K562 (cell line): ENCODE measurements around the gene TMEM267. TPM values are rescaled to one million over a fixed set of nuclear protein-coding genes. Genes with fewer than 3 reads are reported as not detected.

Source experiments
- ATAC-seq: fragments of 200-7000 bp; cut with Tn5 transposase; 3 replicates; pipeline ENCODE4 v1.9.1; 2020; ENCODE audit warnings: moderate library complexity
- BruUV-seq: library from RNA; stranded (reverse); fragments of 400-500 nt; replicated peaks from 2 replicates; lab custom pipeline; 2021; lab: Mats Ljungman, UMichigan
- CTCF ChIA-PET: fragments of 300-600 bp; formaldehyde crosslinking; extraction: SDS; loops from one replicate; lab custom pipeline; 2021; ENCODE audit warnings: low intra/inter-chr PET ratio; lab: Yijun Ruan, JAX
- POLR2A ChIA-PET: fragments of 300-600, 350-650 bp; sonication (Branson Sonifier 250); formaldehyde crosslinking; extraction: SDS; loops from one replicate; lab custom pipeline; 2021; ENCODE audit warnings: antibody characterized with exemption, inconsistent platforms; lab: Yijun Ruan, JAX
- DNase-seq, 4 experiments: peaks; one replicate each; pipeline versions ENCODE4 v3.0.0 to v3.0.0-alpha.2; 2011 to 2018; ENCODE audit warnings: low spot score in 3 of 4, mixed read lengths in 3 of 4; ENCODE audit errors: extremely low read depth in 1 of 4
- FAIRE-seq: peaks from 2 replicates; lab custom pipeline; 2011; peaks lifted over from hg19 to GRCh38; lab: Jason Lieb, UNC
- H2AFZ ChIP-seq: 2 replicates; pipeline ENCODE4 v1.6.0; 2011; ENCODE audit warnings: low read depth, low read length, control low read depth, inconsistent platforms
- H3K27ac ChIP-seq: fragments of 200-600 bp; 3 replicates; pipeline ENCODE4 v1.8.0; 2011; ENCODE audit warnings: low read depth, mild to moderate bottlenecking, control low read depth, inconsistent platforms, low read length, moderate library complexity, mixed read lengths; ENCODE audit errors: extremely low read depth
- H3K27me3 ChIP-seq, 2 experiments: fragments of 300-600 bp in 1 of 2; 2 replicates in 1 of 2; 3 replicates in 1 of 2; pipeline versions ENCODE4 v1.6.0 to v1.8.0; 2011; ENCODE audit warnings: inconsistent platforms in 2 of 2, low read length in 2 of 2, mild to moderate bottlenecking in 1 of 2, mixed read lengths in 1 of 2, moderate library complexity in 1 of 2; ENCODE audit not compliant: control insufficient read depth in 2 of 2, insufficient read depth in 2 of 2
- H3K36me3 ChIP-seq: fragments of 300-600 bp; 3 replicates; pipeline ENCODE4 v1.8.0; 2011; ENCODE audit warnings: mild to moderate bottlenecking, low read length, inconsistent platforms; ENCODE audit not compliant: control insufficient read depth, insufficient read depth
- H3K4me1 ChIP-seq, 2 experiments: fragments of 200-600 bp in 1 of 2; replicated peaks in 1 of 2; 2 replicates in 1 of 2; 3 replicates in 1 of 2; pipeline versions ENCODE4 v1.5.1 to v1.8.0; 2011; ENCODE audit warnings: inconsistent platforms in 2 of 2, low read length in 2 of 2, mild to moderate bottlenecking in 1 of 2, mixed read lengths in 1 of 2, moderate library complexity in 1 of 2; ENCODE audit not compliant: control insufficient read depth in 2 of 2, insufficient read depth in 2 of 2
- H3K4me2 ChIP-seq: 2 replicates; pipeline ENCODE4 v1.6.1; 2011; ENCODE audit warnings: low read length, control low read depth, inconsistent platforms, mixed read lengths; ENCODE audit not compliant: insufficient read depth
- H3K4me3 ChIP-seq: fragments of 200-600 bp; sonication (generic), shearing (Covaris generic); 2 replicates; pipeline ENCODE4 v1.5.1; 2016; ENCODE audit warnings: control low read depth, inconsistent platforms
- H3K79me2 ChIP-seq: fragments of 200-600 bp; 3 replicates; pipeline ENCODE4 v1.8.0; 2011; ENCODE audit warnings: low read length, inconsistent platforms; ENCODE audit not compliant: control insufficient read depth, insufficient read depth
- H3K9ac ChIP-seq, 2 experiments: 2 replicates each; pipeline versions ENCODE4 v1.6.0 to v1.6.1; 2011; ENCODE audit warnings: low read depth in 2 of 2, low read length in 2 of 2, control low read depth in 1 of 2, inconsistent platforms in 1 of 2, mild to moderate bottlenecking in 1 of 2, mixed read lengths in 1 of 2; ENCODE audit not compliant: insufficient read depth in 1 of 2
- H3K9me1 ChIP-seq: one replicate; pipeline ENCODE4 v1.6.0; 2011; ENCODE audit warnings: inconsistent platforms, mild to moderate bottlenecking, low read length, moderate library complexity; ENCODE audit not compliant: control insufficient read depth, insufficient read depth
- H3K9me3 ChIP-seq: replicated peaks from 2 replicates; pipeline ENCODE4 v1.5.1; 2011; ENCODE audit warnings: low read depth, low read length, inconsistent platforms; ENCODE audit not compliant: control insufficient read depth, insufficient read depth
- H4K20me1 ChIP-seq: replicated peaks from 2 replicates; pipeline ENCODE4 v1.6.1; 2011; ENCODE audit warnings: low read length, inconsistent platforms, mixed read lengths; ENCODE audit not compliant: control insufficient read depth, insufficient read depth
- ATF1 ChIP-seq, 2 experiments: fragments of 450-650 bp in 1 of 2; IDR thresholded peaks; 2 replicates each; pipeline ENCODE4 v1.6.1; 2016; ENCODE audit warnings: missing compliant biosample characterization in 1 of 2, missing genetic modification characterization in 1 of 2
- ELK3 ChIP-seq: fragments of 450-650 bp; formaldehyde crosslinking; IDR thresholded peaks from 2 replicates; pipeline ENCODE4 v1.4.0; 2020; ENCODE audit warnings: mild to moderate bottlenecking
- ETV5 ChIP-seq: sonication (generic); formaldehyde crosslinking; IDR thresholded peaks from 2 replicates; pipeline ENCODE4 v1.4.0; 2020; ENCODE audit warnings: low read depth, mild to moderate bottlenecking, missing genetic modification reagents
- EWSR1 ChIP-seq: fragments of 450-650 bp; IDR thresholded peaks from 2 replicates; pipeline ENCODE4 v1.6.1; 2018; ENCODE audit warnings: borderline replicate concordance, mild to moderate bottlenecking, low read depth, moderate library complexity; ENCODE audit not compliant: partially characterized antibody
- PTRF ChIP-seq: fragments of 450-650 bp; IDR thresholded peaks from 2 replicates; pipeline ENCODE4 v1.6.1; 2016; ENCODE audit warnings: mild to moderate bottlenecking, missing genetic modification characterization, missing compliant biosample characterization
- SIX5 ChIP-seq, 2 experiments: IDR thresholded peaks; 2 replicates each; pipeline ENCODE4 v1.6.1; 2011; ENCODE audit warnings: low read length in 2 of 2, borderline replicate concordance in 1 of 2, low read depth in 1 of 2, mild to moderate bottlenecking in 1 of 2, moderate library complexity in 1 of 2; ENCODE audit not compliant: insufficient read depth in 1 of 2
- TRIM24 ChIP-seq, 2 experiments: fragments of 450-650 bp; IDR thresholded peaks; 2 replicates each; pipeline ENCODE4 v1.6.1; 2016
- ZKSCAN3 ChIP-seq: fragments of 250-450 bp; sonication (Bioruptor Pico); IDR thresholded peaks from 2 replicates; pipeline ENCODE4 v1.4.0; 2020
- ZNF280A ChIP-seq: fragments of 450-650 bp; IDR thresholded peaks from 2 replicates; pipeline ENCODE4 v1.6.1; 2018; ENCODE audit warnings: mild to moderate bottlenecking, low read depth; ENCODE audit not compliant: partially characterized antibody
- WGBS: fragments of 100-300 bp; shearing (Covaris generic); methylation state at CpG from one replicate; pipeline ENCODE4 v1.1.6; 2016; ENCODE audit warnings: low coverage, mixed read lengths; ENCODE audit not compliant: insufficient coverage; ENCODE audit errors: missing lambda C conversion rate; 5-methylcytosine and 5-hydroxymethylcytosine counted together
- in situ Hi-C: fragments of 300-500 bp; cut with MboI; formaldehyde crosslinking; loops from 4 replicates; pipeline ENCODE4 v1.15.0; 2018; ENCODE audit warnings: inconsistent platforms, mixed read lengths
- intact Hi-C: fragments of 100-400 bp; cut with micrococcal nuclease; formaldehyde crosslinking; loops from 2 replicates; pipeline ENCODE4 v1.14.2; 2022
- polyA plus RNA-seq, 8 experiments: library from polyadenylated mRNA; depleted of rRNA in 4 of 8; stranded (reverse) in 5 of 8; unstranded in 3 of 8; fragments of >200 nt; fragmentation: Nextera tagmentation in 2 of 8; fragmentation: Illumina TruSeq in 1 of 8; extraction: Ambion mirVana in 2 of 8; extraction: Trizol in 1 of 8; gene quantifications; 2 replicates each; pipeline versions ENCODE4 v1.2.1 to v1.2.3, GENCODE V29; 2011 to 2014; ENCODE audit warnings: inconsistent platforms in 1 of 8, missing spikeins in 1 of 8
- total RNA-seq, 7 experiments: library from RNA; depleted of rRNA in 6 of 7; stranded (reverse); fragments of >200 nt in 6 of 7; fragmentation: Illumina TruSeq in 2 of 7; extraction: Trizol in 2 of 7; gene quantifications; 2 replicates each; pipeline versions ENCODE4 v1.2.1 to v1.2.3, GENCODE V29; 2011 to 2021; ENCODE audit warnings: low replicate concordance in 1 of 7
- TF ChIP-seq, protein P1 (sequence below): sonication (generic); formaldehyde crosslinking; IDR thresholded peaks from 2 replicates; pipeline ENCODE4 v1.8.0; 2023; ENCODE audit warnings: missing genetic modification reagents, mild to moderate bottlenecking, borderline replicate concordance
- TF ChIP-seq, protein P2 (sequence below), 3 experiments: IDR thresholded peaks in 2 of 3; conservative IDR thresholded peaks in 1 of 3; 2 replicates each; pipeline ENCODE4 v1.5.1; 2011 to 2012; ENCODE audit warnings: low read length in 3 of 3, mild to moderate bottlenecking in 3 of 3, control low read depth in 2 of 3, improper control_type of control experiment in 1 of 3, inconsistent platforms in 1 of 3, low read depth in 1 of 3, mixed read lengths in 1 of 3, moderate library complexity in 1 of 3; ENCODE audit not compliant: insufficient read depth in 2 of 3

Gene TMEM267
- total and polyA plus RNA-seq, 9 of the 15 experiments (the other 6 are each of a cell fraction or from before 2014, with no cell fraction given), result 8.1 to 61.1 (median 17.8) TPM

DNA sequence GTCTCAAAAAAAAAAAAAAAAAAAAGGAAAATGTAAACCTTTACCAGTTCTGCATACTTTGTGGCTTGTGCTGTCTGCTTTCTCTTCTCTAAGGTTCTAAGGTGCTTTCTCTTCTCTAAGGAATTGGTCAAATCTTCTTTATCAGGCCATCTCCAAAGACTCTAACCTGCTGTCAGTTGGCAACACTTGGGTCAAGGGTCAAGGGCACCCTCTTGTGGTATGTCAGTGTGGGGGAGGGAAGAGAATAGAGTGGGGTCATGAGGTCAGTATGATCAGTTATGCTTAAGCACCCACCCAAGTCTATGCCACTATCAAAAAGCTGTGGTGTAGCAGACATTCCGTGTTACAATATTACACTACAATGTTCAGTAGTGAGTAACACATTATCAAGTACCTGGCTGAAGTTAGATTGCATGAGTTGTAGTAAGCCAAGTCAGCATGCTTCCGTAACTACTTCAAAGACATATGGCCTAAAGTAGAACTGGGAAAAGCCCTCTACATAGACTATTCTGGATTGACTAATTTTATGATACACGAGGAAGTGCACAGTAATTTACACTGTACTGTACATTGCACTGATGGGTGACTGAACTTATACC, 46.5 kb downstream of the TMEM267 start:
- ChIA-PET POLR2A (no interaction called here), CTCF (interaction anchor here (0.6 kb wide), 1 partner anchor 134 kb away, joined by 3 read pairs; no protein-coding TSS in a partner anchor)
- Histone ChIP-seq H3K79me2 (no peaks in the 10 kb centered on the region), H4K20me1 (no peaks in the 10 kb centered on the region), H3K27ac (no peak overlapping the region), H3K4me1 (no peaks in the 10 kb centered on the region), H3K4me2 (no peak overlapping the region), H3K9me1 (no peaks in the 10 kb centered on the region), H3K9ac (no peak overlapping the region), H3K36me3 (no peaks in the 10 kb centered on the region), H3K4me3 (no peak overlapping the region), H3K27me3 (no peaks in the 10 kb centered on the region), H3K9me3 (no peaks in the 10 kb centered on the region), H2AFZ (no peak overlapping the region)
- in situ Hi-C loops (no loop called here), intact Hi-C loops (no loop called here)
- ATAC-seq, result peak; percentile 48; the same call in 1 of the 3 replicates
- DNase-seq, result no peak
- no peak for FAIRE-seq
- BruUV-seq, result no TSS peak
- WGBS, result 73% methylated on average over 3 of the region's 3 CpGs
- TF ChIP-seq SIX5 (IDR thresholded peaks at IDR 0.05; ENCODE audit: borderline replicate concordance in 1 of 2, insufficient read depth in 1 of 2, low read depth in 1 of 2, low read length in 2 of 2) (no peak), EWSR1 (no peak), PTRF (tag) (no peak), ZNF280A (no peak), ZKSCAN3 (CRISPR knock-in tag) (no peak), ATF1 (CRISPR knock-in tag; IDR thresholded peaks at IDR 0.05) (no peak), ATF1 (tag; IDR thresholded peaks at IDR 0.05) (no peak), ELK3 (CRISPR knock-in tag) (no peak), ETV5 (CRISPR knock-in tag) (no peak), TRIM24 (IDR thresholded peaks at IDR 0.05) (0 out of 4 replicates have a peak, but pooled peaks of 1 of the 2 experiments have one; percentile 16)
- TF ChIP-seq, protein P1, sequence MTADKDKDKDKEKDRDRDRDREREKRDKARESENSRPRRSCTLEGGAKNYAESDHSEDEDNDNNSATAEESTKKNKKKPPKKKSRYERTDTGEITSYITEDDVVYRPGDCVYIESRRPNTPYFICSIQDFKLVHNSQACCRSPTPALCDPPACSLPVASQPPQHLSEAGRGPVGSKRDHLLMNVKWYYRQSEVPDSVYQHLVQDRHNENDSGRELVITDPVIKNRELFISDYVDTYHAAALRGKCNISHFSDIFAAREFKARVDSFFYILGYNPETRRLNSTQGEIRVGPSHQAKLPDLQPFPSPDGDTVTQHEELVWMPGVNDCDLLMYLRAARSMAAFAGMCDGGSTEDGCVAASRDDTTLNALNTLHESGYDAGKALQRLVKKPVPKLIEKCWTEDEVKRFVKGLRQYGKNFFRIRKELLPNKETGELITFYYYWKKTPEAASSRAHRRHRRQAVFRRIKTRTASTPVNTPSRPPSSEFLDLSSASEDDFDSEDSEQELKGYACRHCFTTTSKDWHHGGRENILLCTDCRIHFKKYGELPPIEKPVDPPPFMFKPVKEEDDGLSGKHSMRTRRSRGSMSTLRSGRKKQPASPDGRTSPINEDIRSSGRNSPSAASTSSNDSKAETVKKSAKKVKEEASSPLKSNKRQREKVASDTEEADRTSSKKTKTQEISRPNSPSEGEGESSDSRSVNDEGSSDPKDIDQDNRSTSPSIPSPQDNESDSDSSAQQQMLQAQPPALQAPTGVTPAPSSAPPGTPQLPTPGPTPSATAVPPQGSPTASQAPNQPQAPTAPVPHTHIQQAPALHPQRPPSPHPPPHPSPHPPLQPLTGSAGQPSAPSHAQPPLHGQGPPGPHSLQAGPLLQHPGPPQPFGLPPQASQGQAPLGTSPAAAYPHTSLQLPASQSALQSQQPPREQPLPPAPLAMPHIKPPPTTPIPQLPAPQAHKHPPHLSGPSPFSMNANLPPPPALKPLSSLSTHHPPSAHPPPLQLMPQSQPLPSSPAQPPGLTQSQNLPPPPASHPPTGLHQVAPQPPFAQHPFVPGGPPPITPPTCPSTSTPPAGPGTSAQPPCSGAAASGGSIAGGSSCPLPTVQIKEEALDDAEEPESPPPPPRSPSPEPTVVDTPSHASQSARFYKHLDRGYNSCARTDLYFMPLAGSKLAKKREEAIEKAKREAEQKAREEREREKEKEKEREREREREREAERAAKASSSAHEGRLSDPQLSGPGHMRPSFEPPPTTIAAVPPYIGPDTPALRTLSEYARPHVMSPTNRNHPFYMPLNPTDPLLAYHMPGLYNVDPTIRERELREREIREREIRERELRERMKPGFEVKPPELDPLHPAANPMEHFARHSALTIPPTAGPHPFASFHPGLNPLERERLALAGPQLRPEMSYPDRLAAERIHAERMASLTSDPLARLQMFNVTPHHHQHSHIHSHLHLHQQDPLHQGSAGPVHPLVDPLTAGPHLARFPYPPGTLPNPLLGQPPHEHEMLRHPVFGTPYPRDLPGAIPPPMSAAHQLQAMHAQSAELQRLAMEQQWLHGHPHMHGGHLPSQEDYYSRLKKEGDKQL (CRISPR knock-in tag), result no peak
- TF ChIP-seq, protein P2, sequence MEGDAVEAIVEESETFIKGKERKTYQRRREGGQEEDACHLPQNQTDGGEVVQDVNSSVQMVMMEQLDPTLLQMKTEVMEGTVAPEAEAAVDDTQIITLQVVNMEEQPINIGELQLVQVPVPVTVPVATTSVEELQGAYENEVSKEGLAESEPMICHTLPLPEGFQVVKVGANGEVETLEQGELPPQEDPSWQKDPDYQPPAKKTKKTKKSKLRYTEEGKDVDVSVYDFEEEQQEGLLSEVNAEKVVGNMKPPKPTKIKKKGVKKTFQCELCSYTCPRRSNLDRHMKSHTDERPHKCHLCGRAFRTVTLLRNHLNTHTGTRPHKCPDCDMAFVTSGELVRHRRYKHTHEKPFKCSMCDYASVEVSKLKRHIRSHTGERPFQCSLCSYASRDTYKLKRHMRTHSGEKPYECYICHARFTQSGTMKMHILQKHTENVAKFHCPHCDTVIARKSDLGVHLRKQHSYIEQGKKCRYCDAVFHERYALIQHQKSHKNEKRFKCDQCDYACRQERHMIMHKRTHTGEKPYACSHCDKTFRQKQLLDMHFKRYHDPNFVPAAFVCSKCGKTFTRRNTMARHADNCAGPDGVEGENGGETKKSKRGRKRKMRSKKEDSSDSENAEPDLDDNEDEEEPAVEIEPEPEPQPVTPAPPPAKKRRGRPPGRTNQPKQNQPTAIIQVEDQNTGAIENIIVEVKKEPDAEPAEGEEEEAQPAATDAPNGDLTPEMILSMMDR (IDR thresholded peaks at IDR 0.05 in 2 of 3, conservative IDR thresholded peaks at IDR 0.05 in 1 of 3; ENCODE audit: insufficient read depth in 2 of 3, low read depth in 1 of 3, low read length in 3 of 3), result peak in 1 of 3 experiments; percentile 10; a peak in 1 of 6 replicates
